ENCODE results near the gene GC. TPM values are rescaled to one million over a fixed set of nuclear protein-coding genes. Genes with fewer than 3 reads are reported as not detected.
A peak's percentile ranks its signal among the peaks of the same experiment; 100 is the strongest.
"Not testable (repeated sequence)": the region's sequence is repeated elsewhere in the genome, so short reads cannot be mapped to it uniquely, and the experiment has no call there.

GC gene
- total RNA-seq, 1 donor from 2014 or later = not detected

- no peak for TF ChIP-seq CTCF (IDR thresholded peaks at IDR 0.05; ENCODE audit: insufficient read depth, low read length, severe bottlenecking)
- H3K36me3 ChIP-seq (ENCODE audit: control insufficient read depth, insufficient read depth, low read length) = no peaks in the 10 kb centered on the region
- no peaks in the 10 kb centered on the region for H3K27me3 ChIP-seq (ENCODE audit: control insufficient read depth, insufficient read depth, low read length)
- H3K4me3 ChIP-seq (ENCODE audit: low read depth, low read length) = no peak overlapping the region
- no peak for DNase-seq (ENCODE audit: low read depth)
- no peak for FAIRE-seq
Observed at GRCh38 chr4:71827826-71828225, 43.9 kb upstream of the GC start.

- no peak for FAIRE-seq
- no peak for DNase-seq (ENCODE audit: low read depth)
- Histone ChIP-seq H3K36me3 (ENCODE audit: control insufficient read depth, insufficient read depth, low read length) (no peaks in the 10 kb centered on the region), H3K4me3 (ENCODE audit: low read depth, low read length) (no peak overlapping the region), H3K27me3 (ENCODE audit: control insufficient read depth, insufficient read depth, low read length) (no peaks in the 10 kb centered on the region)
- TF ChIP-seq CTCF (IDR thresholded peaks at IDR 0.05; ENCODE audit: insufficient read depth, low read length, severe bottlenecking) = no peak
Observed at GRCh38 chr4:71816676-71817303, 32.9 kb upstream of the GC start.

- FAIRE-seq (no peak), DNase-seq (ENCODE audit: low read depth) (no peak)
- no peak for TF ChIP-seq CTCF (IDR thresholded peaks at IDR 0.05; ENCODE audit: insufficient read depth, low read length, severe bottlenecking)
- Histone ChIP-seq H3K4me3 (ENCODE audit: low read depth, low read length) (no peak overlapping the region), H3K27me3 (ENCODE audit: control insufficient read depth, insufficient read depth, low read length) (no peaks in the 10 kb centered on the region), H3K36me3 (ENCODE audit: control insufficient read depth, insufficient read depth, low read length) (no peaks in the 10 kb centered on the region)
Observed at GRCh38 chr4:71814433-71814832, 30.6 kb upstream of the GC start.

GRCh38 chr4:71809805-71810204 lies 25.9 kb upstream of the GC start:
- not testable (repeated sequence) for H3K27me3 ChIP-seq (ENCODE audit: control insufficient read depth, insufficient read depth, low read length); DNase-seq (ENCODE audit: low read depth); H3K36me3 ChIP-seq (ENCODE audit: control insufficient read depth, insufficient read depth, low read length); H3K4me3 ChIP-seq (ENCODE audit: low read depth, low read length)
- peak; percentile 55 for FAIRE-seq

GRCh38 chr4:71807469-71807868 lies 23.6 kb upstream of the GC start:
- Histone ChIP-seq H3K4me3 (ENCODE audit: low read depth, low read length) (no peak overlapping the region), H3K27me3 (ENCODE audit: control insufficient read depth, insufficient read depth, low read length) (no peaks in the 10 kb centered on the region), H3K36me3 (ENCODE audit: control insufficient read depth, insufficient read depth, low read length) (no peaks in the 10 kb centered on the region)
- TF ChIP-seq CTCF (IDR thresholded peaks at IDR 0.05; ENCODE audit: insufficient read depth, low read length, severe bottlenecking) = no peak
- DNase-seq (ENCODE audit: low read depth) = no peak
- no peak for FAIRE-seq

- peak; percentile 91 for FAIRE-seq
- not testable (repeated sequence) for DNase-seq (ENCODE audit: low read depth); H3K36me3 ChIP-seq (ENCODE audit: control insufficient read depth, insufficient read depth, low read length); H3K27me3 ChIP-seq (ENCODE audit: control insufficient read depth, insufficient read depth, low read length); H3K4me3 ChIP-seq (ENCODE audit: low read depth, low read length)
Observed at GRCh38 chr4:71805230-71805629, 21.4 kb upstream of the GC start.

GRCh38 chr4:71804017-71804697 lies 20.3 kb upstream of the GC start:
- H3K36me3 ChIP-seq (ENCODE audit: control insufficient read depth, insufficient read depth, low read length); H3K27me3 ChIP-seq (ENCODE audit: control insufficient read depth, insufficient read depth, low read length); H3K4me3 ChIP-seq (ENCODE audit: low read depth, low read length); DNase-seq (ENCODE audit: low read depth): not testable (repeated sequence)
- FAIRE-seq = peak; percentile 70
